HG03159 (cell line): ENCODE results near the gene SPEG.

Experiments used
- ATAC-seq: cut with Tn5 transposase; IDR thresholded peaks from one replicate; pipeline ENCODE4 v1.9.1; 2021; ENCODE audit warnings: mild to moderate bottlenecking, moderate library complexity; ENCODE audit not compliant: unreplicated experiment

Gene SPEG

GRCh38 chr2:219493086-219493485 is 58.4 kb downstream of the SPEG start:
- no peak for ATAC-seq

DNA sequence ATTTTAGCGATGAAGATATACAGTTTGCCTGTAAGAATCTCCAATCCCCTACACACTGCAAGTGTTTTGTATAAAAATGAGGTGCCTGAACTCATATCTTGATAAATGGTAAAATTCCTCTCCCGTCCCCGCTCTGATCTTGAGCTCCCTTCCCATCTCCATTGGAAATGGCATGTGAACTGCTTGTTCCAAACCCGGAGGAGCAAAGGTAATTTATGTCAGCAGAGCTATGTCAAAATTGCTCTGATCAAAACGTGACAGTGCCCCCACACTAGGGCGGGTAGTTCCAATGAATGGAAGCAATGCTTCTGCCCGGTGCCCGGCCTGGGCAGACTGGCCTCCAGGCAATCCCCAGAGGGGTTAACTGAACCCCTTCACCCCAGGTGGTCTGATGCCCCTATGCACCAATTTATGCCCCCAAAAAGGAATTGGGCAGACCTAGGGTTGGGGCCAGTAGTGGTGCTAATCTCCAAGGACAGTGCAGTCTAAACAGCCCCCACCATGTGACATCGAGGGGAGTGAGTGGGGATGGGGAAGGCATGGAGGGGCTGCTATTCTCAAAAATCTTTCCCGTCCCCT is 60.4 kb downstream of the SPEG start:
- no peak for ATAC-seq

DNA sequence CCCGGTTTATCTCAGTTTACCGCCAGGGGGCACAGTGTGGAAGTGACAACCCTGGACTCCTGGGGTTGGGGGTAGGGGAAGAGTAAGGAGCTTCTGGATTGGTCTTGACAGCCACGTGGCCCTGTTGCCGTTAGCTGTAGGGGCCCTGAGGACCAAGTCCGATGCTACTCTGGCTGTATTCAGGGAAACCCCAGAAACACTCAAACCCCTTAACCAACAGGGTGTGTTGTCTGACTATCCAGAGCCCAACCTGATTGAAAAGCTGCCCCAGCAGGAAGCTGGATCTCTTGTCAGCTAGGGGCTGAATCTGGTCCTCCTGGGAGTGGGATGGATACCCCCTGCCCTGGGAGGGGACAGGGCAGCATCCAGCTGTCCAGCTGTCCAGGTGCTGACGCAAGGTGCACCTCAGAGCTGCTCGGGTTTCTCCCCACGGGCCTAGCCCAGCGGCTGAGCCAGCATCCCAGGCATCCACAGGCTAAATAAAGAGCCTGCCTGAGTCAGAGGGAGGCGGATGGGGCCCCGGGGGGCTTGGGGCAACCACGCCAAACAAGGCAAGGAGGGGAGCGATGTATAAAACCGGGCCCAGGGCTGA is 61.0 kb downstream of the SPEG start:
- no peak for ATAC-seq

DNA sequence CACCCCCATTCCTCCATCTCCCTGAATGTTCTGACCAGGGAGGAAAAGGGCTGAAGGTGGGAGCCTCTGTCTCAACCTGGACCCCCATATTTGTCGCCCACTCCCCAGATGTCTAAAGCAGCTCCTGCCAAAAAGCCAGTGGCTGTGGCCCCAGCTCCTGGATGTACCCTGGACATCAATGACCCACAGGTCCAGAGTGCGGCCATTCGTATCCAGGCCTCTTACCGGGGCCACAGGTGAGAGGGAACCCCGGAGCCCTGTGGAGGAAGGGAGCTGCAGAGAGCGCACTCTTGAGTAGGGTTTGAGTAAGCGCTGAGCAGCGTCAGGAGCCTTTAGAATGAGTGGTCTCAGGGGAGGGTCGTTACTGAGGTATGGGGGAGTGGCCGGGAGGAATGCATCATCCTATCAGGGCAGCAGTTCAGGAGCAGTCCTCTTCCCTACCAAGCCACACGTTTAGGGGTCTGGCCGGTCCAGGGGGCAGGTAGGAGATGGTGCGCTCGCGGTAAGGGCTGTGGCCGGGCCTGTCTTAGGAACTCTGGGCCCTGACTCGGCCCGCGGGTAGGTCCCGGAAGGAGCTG is 61.7 kb downstream of the SPEG start:
- no peak for ATAC-seq

- ATAC-seq = no peak
These were observed 62.3 kb downstream of the SPEG start for GRCh38 chr2:219496825-219497494.

DNA sequence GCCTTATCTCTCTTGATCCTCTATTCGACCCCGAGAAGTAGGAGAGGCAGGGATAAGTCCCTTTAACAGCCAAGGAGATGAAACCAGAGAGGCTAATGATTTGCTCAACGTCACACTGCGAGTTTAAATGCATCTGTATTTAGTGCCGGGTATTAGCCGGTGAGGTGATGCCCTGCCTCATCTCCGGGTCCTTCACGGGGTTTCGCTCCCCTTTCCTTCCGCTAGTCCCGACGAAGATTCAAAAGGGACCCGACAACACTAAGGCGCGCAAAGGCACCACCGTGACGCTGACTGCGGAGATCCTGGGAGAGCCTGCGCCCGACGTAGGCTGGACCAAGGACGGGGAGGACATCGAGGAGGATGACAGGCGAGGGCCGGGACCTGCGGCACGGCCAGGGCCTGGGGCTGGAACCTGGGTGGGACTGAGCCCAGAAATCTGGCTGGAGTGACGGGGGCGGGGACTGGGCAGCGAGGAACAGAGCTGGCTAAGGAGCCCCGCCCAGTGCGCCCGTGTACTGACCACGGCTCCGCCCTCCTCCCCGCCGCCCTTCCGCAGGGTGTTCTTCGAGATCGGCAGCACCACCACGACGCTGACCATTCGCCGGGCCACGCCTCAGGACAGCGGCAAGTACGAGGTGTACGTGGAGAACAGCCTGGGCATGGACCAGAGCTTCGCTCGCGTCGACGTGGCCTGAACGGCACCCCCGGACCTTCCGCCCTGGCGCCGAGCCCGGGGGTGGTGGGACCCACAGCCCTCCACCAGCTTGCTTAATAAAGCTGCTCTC is 63.0 kb downstream of the SPEG start:
- peak; percentile 3 for ATAC-seq

GRCh38 chr2:219498280-219499057 is 63.8 kb downstream of the SPEG start, which contains the start of gene GMPPA:
Gene GMPPA (plus strand): TSS chr2:219498891. CDS start chr2:219499976, 1,085 bp downstream.
- peak; percentile 96 for ATAC-seq

DNA sequence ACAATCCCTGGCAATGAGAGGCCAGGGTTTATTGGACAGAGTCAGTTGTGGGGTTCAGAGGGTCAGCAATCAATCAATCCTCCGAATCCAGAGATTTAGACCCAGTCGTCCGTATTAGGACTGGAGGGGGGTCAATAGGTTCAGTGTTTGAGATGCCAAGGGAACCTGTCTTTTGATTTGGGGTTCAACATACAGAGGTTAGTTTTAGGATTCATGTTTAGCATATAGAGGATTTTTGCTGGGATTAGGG is 64.3 kb downstream of the SPEG start:
- ATAC-seq = no peak

GRCh38 chr2:219499555-219499954 is 64.9 kb downstream of the SPEG start:
- ATAC-seq = no peak

DNA sequence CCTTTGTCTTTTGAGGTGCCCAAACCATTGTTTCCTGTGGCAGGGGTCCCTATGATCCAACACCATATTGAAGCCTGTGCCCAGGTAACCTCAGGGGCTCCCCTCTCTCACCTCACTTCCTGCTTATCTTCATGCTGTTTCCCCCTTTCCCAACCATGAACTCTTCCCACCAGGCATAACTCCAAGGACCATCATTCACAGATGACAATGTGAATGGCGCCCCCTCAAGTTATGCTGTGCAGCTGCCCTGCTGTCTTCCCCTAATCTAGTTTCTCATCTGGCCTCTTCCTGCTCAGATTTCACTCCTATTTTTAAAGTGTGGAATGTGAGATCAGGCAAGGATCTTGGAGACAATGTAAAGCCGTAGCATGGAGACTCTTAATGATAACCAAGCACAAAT is 65.5 kb downstream of the SPEG start:
- ATAC-seq = no peak

DNA sequence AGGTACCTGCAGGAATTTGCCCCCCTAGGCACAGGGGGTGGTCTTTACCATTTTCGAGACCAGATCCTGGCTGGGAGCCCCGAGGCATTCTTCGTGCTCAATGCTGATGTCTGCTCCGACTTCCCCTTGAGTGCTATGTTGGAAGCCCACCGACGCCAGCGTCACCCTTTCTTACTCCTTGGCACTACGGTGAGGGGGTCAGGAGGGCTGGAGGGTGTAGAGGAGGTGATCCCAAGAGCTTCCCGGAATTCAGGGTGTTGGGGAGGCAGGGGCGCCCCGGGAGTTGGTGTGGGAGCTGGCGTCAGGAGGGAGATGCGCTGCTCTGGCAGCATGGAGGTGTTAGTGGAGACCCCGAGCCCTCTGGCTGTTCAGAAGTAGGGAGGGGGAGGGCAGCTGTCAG is 67.2 kb downstream of the SPEG start:
- no peak for ATAC-seq

DNA sequence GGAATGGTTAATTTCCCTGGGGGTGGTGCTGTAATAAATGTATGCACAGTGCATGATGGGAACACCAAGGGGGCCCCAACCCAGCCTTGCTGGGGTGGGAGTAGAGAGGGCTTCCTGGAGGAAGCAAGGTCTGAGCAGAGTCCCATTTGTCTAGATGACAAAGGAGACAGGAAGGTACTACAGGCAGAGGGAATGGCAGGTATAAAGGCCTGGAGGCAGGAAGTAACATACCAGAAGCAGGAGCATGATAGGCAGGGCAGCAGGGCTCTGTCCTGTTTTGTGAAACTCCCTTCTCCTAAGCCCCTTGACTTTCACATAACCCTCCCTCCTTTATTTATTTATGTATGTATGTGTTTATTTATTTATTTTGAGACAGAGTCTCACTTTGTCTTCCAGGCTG is 68.0 kb downstream of the SPEG start:
- no peak for ATAC-seq

DNA sequence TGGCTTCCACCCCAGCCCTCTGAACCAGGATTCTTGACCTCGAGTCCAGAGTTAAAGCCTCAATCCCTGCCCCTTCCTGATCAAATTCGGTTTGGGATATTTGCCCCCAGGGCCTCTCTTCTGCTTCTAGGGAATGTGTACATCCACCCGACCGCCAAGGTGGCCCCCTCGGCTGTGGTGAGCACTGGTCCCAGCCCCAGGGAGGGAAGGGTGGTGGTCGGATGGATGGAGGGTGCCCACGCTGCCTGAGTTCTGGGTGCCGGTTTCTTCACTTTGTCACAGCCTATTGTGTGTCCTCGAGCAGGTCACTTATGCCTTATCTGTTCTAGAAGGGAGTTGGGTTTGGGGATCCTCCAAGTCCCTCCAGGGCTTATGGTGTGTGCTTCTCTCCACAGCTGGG is 70.9 kb downstream of the SPEG start:
- ATAC-seq = no peak

GRCh38 chr2:219506153-219506801 is 71.6 kb downstream of the SPEG start:
- ATAC-seq = no peak

GRCh38 chr2:219506802-219507526 is 72.3 kb downstream of the SPEG start:
- ATAC-seq = no peak

DNA sequence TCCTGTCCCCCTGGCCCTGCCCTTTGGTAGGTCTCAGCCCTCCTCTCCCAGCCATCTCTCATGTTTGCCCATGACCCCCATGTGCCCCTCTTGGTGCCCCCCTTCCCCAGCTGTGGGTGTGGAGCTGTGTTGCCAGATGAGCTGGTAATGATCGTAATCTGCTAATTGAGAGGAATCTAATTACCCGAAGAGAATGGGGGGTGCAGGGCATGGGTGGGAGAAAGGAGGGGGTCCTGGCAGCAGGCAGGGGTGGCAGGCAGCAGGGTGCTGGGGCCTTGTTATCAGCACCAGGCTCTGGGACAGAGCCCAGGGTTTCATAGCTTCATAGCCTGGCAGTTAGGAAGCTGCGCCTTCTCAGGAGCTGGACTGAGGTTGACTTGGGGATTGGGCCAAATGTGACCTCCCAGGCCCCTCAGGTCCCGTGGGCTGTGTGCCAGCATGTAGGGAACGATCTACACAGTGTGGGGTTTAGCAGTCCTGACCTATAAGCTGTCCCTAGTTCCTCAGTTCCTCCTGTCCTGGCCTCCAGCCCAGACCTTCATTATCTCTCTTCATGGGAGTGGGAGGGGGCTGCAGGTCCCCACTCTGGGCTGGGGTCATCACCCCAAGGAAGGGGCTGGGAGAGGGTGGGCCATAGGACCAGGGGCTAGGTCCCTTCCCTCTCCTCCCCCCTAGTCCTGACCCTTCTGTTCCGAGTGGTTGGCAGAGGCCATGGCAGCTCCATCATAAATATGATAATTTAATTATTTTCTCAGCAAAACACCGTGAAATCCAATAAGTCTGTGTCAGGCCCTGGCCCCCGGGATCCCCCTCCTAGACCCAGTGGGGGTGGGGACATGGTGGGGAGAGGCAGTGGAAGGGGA is 73.2 kb downstream of the SPEG start:
- no peak for ATAC-seq

GRCh38 chr2:219508444-219508734 is 73.7 kb downstream of the SPEG start:
- no peak for ATAC-seq

GRCh38 chr2:219508971-219509779 is 74.5 kb downstream of the SPEG start:
- ATAC-seq = peak; percentile 26
